GM12874 (cell line): ENCODE data around the gene DGCR2.

Experiments used
- TF ChIP-seq, protein P1 (sequence below): IDR thresholded peaks from 2 replicates; pipeline ENCODE4 v1.5.1; 2011; ENCODE audit warnings: low read depth, mild to moderate bottlenecking, control low read depth, low read length, moderate library complexity; ENCODE audit not compliant: insufficient read depth

DGCR2 gene

DNA sequence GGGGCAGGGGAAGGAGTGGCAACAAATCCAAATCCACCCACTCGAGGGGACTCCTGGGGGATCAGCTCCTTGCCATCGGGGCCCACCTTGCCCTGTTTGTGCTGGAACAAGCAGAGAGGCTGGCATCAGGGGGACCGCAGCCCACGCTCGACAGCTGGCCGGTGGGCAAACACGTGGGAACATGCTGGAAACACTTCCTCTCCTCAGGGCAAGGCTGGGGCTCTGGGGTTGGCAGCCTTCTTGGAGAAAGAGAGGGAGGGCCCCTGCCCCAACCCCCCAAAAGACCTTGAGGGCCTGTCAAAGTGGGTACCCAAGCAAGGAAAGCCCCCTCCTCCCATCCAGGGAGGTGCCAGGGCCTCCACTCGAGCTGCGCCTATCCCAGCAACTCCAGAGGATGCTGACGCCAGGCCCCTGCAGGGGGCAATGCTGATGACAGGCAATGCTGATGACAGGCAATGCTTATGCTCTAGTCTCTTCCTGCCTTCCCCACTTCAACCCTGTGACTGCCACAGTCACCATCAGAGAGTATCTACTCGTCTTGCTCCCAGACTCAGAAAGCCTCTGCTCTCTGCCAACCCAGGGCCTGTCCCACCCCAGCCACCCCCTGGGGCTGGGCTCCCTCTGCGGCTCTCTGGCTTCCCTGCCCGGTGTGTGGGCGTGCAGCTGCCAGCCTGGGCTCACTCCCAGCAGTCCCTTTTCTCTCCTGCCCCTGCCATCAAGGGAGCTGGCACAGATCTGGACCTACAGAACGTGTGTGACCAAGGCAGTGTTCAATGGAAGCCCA is 16.2 kb upstream of the DGCR2 start:
- TF ChIP-seq, protein P1, sequence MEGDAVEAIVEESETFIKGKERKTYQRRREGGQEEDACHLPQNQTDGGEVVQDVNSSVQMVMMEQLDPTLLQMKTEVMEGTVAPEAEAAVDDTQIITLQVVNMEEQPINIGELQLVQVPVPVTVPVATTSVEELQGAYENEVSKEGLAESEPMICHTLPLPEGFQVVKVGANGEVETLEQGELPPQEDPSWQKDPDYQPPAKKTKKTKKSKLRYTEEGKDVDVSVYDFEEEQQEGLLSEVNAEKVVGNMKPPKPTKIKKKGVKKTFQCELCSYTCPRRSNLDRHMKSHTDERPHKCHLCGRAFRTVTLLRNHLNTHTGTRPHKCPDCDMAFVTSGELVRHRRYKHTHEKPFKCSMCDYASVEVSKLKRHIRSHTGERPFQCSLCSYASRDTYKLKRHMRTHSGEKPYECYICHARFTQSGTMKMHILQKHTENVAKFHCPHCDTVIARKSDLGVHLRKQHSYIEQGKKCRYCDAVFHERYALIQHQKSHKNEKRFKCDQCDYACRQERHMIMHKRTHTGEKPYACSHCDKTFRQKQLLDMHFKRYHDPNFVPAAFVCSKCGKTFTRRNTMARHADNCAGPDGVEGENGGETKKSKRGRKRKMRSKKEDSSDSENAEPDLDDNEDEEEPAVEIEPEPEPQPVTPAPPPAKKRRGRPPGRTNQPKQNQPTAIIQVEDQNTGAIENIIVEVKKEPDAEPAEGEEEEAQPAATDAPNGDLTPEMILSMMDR = no peak

DNA sequence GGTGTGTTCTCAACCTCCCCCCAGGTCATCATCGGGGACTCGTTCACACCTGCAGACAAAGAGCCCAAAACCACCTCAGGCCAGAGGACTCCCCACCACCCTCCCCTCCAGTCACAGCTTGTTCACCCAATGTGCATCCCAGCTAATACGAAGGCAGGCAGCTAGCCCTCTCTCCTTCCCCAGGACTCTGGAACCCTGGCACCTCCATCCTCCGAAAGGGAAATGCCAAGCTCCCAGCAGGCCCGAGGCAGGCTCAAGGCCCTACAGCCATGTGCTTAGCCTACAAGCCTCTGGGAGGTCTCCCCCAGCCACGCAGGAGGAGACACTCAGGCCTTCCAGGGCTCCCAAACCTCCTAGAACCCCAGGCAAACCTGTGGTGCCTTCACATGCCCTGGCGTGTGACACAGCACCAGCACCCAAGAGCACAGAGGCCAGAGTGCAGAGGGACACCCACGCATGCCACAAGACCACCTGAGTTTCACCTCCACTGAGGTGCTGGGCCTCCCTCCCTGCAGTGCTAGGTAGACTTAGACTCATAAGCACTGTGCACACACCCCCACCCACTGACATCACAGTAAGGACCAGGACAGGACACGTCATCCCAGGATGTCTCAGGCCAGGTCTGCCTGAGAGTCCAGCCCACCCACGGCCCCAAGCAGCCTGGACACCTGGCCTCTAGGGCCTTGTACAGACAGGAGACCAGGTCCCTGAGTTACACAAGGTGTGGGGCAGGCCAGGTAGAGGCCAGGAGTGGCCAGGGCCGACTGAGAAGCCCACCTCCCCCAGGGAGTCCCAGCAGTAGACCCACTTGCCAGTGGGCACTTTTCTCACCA is 15.4 kb upstream of the DGCR2 start:
- TF ChIP-seq, protein P1 = no peak

DNA sequence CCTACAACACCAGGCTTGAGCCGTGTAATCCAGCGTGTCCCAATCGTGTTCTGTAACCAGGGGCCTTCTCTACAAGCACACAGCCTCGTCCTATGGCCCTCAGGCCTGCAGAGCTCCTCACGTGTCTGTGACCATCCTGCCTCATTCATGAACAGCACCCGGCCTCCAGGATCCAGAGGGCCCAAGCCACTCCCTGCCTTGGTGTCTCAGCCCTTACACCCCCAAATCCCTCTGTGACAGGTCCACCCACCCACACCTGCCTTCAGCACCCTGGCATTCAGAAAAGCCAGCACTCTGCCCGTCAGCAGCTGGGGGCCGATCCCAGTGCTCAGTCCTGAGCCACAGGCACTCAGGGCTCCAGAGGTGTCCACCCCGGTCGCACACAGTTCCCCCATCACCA is 14.7 kb upstream of the DGCR2 start:
- TF ChIP-seq, protein P1 = no peak

DNA sequence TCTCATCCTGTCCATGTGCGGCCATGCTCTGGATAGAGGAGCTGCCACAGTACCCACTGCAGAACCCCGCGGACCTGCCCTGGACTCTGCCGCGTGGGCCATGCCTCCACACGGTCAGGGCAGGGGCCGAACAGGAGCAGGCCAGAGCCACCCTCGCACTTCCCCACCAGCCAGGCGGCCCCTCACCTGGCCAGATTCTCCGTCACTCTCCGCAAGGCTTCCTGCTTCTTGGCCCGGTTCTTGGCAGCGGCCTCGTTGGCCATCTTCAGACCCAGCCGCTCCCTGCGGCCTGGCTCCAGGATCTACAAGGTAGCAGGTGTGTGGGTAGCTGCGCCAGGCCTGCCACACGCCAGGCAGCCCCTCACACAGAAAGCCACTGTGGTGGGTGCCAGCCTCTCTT is 12.7 kb upstream of the DGCR2 start:
- TF ChIP-seq, protein P1 = no peak

DNA sequence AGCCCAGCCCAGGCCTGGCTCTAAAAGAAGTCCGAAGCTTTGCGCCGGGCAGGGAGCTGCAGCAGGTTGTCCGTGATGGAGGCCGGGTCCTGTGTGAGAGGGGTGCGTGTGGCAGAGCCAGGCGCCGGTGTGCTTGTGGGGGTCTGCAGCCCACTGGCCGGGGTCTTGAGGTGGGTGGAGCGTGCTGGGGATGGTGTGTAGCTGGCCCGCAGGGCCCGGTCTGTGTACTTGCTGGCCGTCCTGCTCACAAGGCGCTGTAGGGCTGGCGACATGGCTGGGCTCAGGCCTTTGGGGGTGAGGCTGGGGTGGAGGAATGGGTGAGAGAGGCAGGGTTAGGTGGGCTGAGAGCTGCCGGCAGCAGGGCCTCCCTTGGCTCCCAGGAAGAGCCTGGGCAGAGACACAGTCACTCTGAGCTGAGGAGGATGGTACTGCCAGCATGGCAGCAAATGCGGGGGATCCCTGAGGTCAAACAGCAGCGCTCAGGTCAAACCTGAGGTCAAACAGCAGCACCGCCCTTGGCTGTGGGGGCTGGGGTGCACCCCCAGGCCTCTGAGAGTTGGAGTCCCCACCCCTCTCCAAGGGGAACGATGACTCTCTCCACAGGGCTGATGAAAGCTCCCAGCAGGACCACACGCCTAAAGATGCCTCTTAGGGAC is 12.1 kb upstream of the DGCR2 start:
- TF ChIP-seq, protein P1 = no peak

DNA sequence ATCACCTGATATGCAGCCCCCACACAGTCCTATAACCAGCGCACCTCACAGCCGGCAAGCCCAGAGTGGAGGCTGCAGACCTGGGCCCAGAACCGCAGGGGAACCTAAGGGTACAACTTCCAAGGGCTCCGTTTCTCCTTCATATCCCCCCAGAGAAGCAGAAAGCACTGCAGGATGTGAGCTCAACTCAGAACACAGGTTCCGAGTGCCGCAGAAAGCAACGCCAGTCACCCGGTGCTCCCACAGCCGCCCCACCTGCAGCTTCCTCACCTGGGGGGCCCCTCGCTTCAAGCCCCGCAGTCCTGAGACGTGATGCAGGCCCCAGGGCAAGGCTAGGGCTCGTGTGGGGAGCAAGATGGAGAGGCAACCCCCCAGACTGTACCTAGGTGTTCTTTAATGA is 11.3 kb upstream of the DGCR2 start:
- TF ChIP-seq, protein P1 = no peak
